ENCODE data around the gene EXOSC3. TPM values are rescaled to one million over a fixed set of nuclear protein-coding genes. Genes with fewer than 3 reads are reported as not detected.

The EXOSC3 gene
- total RNA-seq, 3 donors from 2014 or later, result 40.6 to 55.0 (median 49.9) TPM

GRCh38 chr9:37746448-37747270 lies 38.2 kb downstream of the EXOSC3 start:
- H3K9me3 ChIP-seq, result no peaks in the 10 kb centered on the region
- no peak overlapping the region for H3K27ac ChIP-seq
- no peak for DNase-seq (ENCODE audit: low spot score in 2 of 2)
- intact Hi-C loops (cut with DNase I; ENCODE audit: low total_unique reads), result loop anchor here (5.0 to 10.0 kb wide), 3 partner anchors 322 to 658 kb away; partner anchors contain the start of gene GRHPR
- TF ChIP-seq POLR2AphosphoS5 (IDR thresholded peaks at IDR 0.05) (no peak), CTCF (IDR thresholded peaks at IDR 0.05) (no peak), POLR2A (IDR thresholded peaks at IDR 0.05) (no peak)
- H3K27me3 ChIP-seq, result no peaks in the 10 kb centered on the region
- no peaks in the 10 kb centered on the region for H3K4me1 ChIP-seq
- no peak overlapping the region for H3K4me3 ChIP-seq
- no peaks in the 10 kb centered on the region for H3K36me3 ChIP-seq

GRCh38 chr9:37745970-37746369 lies 38.9 kb downstream of the EXOSC3 start:
- intact Hi-C loops (cut with DNase I; ENCODE audit: low total_unique reads), result loop anchor here (5.0 to 10.0 kb wide), 3 partner anchors 321 to 659 kb away; partner anchors contain the start of gene GRHPR
- Histone ChIP-seq H3K27me3 (no peaks in the 10 kb centered on the region), H3K4me1 (no peaks in the 10 kb centered on the region), H3K9me3 (no peaks in the 10 kb centered on the region), H3K4me3 (no peak overlapping the region), H3K27ac (no peak overlapping the region), H3K36me3 (no peaks in the 10 kb centered on the region)
- TF ChIP-seq CTCF (IDR thresholded peaks at IDR 0.05), result no peak
- TF ChIP-seq POLR2AphosphoS5 (IDR thresholded peaks at IDR 0.05), result no peak
- TF ChIP-seq POLR2A (IDR thresholded peaks at IDR 0.05), result no peak
- no peak for DNase-seq (ENCODE audit: low spot score in 2 of 2)

- H3K27ac ChIP-seq, result no peak overlapping the region
- no peaks in the 10 kb centered on the region for H3K36me3 ChIP-seq
- H3K27me3 ChIP-seq, result no peaks in the 10 kb centered on the region
- no peak for TF ChIP-seq CTCF (IDR thresholded peaks at IDR 0.05)
- no peak for TF ChIP-seq POLR2AphosphoS5 (IDR thresholded peaks at IDR 0.05)
- no peak for TF ChIP-seq POLR2A (IDR thresholded peaks at IDR 0.05)
- no peak overlapping the region for H3K4me3 ChIP-seq
- no peaks in the 10 kb centered on the region for H3K4me1 ChIP-seq
- no peaks in the 10 kb centered on the region for H3K9me3 ChIP-seq
- intact Hi-C loops (cut with DNase I; ENCODE audit: low total_unique reads), result loop anchor here (10.0 kb wide), 2 partner anchors 316 to 664 kb away; partner anchors contain the start of gene GRHPR
- DNase-seq (ENCODE audit: low spot score in 2 of 2), result no peak
Measured at GRCh38 chr9:37740631-37741328, 44.1 kb downstream of the EXOSC3 start.

- Histone ChIP-seq H3K4me1 (no peaks in the 10 kb centered on the region), H3K9me3 (no peaks in the 10 kb centered on the region), H3K27ac (no peak overlapping the region), H3K36me3 (no peaks in the 10 kb centered on the region), H3K27me3 (no peaks in the 10 kb centered on the region), H3K4me3 (no peak overlapping the region)
- TF ChIP-seq CTCF (IDR thresholded peaks at IDR 0.05), result no peak
- no peak for TF ChIP-seq POLR2A (IDR thresholded peaks at IDR 0.05)
- no peak for DNase-seq (ENCODE audit: low spot score in 2 of 2)
- intact Hi-C loops (cut with DNase I; ENCODE audit: low total_unique reads), result loop anchor here (10.0 kb wide), 2 partner anchors 315 to 665 kb away; partner anchors contain the start of gene GRHPR
Measured at GRCh38 chr9:37740128-37740527, 44.7 kb downstream of the EXOSC3 start.

- Histone ChIP-seq H3K4me3 (no peak overlapping the region), H3K36me3 (no peaks in the 10 kb centered on the region), H3K4me1 (no peaks in the 10 kb centered on the region), H3K27ac (no peak overlapping the region), H3K27me3 (no peaks in the 10 kb centered on the region), H3K9me3 (no peaks in the 10 kb centered on the region)
- intact Hi-C loops (cut with DNase I; ENCODE audit: low total_unique reads), result loop anchor here (10.0 kb wide), 1 partner anchor 1904 kb away; no protein-coding TSS in a partner anchor
- TF ChIP-seq CTCF (IDR thresholded peaks at IDR 0.05), result no peak
- no peak for TF ChIP-seq POLR2AphosphoS5 (IDR thresholded peaks at IDR 0.05)
- TF ChIP-seq POLR2A (IDR thresholded peaks at IDR 0.05), result no peak
- no peak for DNase-seq (ENCODE audit: low spot score in 2 of 2)
Measured at GRCh38 chr9:37739222-37739621, 45.6 kb downstream of the EXOSC3 start.
